Measurements from ENCODE around the gene CAPN2.

The CAPN2 gene

DNA sequence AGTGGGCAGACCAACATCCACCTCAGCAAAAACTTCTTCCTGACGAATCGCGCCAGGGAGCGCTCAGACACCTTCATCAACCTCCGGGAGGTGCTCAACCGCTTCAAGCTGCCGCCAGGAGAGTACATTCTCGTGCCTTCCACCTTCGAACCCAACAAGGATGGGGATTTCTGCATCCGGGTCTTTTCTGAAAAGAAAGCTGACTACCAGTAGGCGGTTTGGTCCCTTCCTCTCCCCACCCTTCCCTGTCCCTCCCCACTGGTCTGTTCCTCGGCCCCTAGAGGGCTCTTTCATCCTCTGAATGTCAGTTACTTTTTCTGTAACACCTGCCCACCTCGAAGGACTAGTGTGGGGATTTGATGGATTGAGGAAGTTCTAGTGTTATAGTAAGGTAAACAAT lies 46.9 kb downstream of the CAPN2 start:
- Histone ChIP-seq H3K27me3 (ENCODE audit: control insufficient read depth in 1 of 2, insufficient read depth in 2 of 2, low read length in 2 of 2) (no peaks in the 10 kb centered on the region), H3K9me3 (ENCODE audit: low read length) (no peaks in the 10 kb centered on the region), H3K27ac (ENCODE audit: low read depth, low read length) (no peak overlapping the region), H3K4me1 (ENCODE audit: insufficient read depth, low read length) (no peaks in the 10 kb centered on the region), H3K4me3 (ENCODE audit: low read depth in 1 of 2, low read length in 2 of 2) (no peak overlapping the region), H3K9ac (ENCODE audit: low read length) (no peak overlapping the region), H3K36me3 (ENCODE audit: insufficient read depth, low read length) (peaks cover 69% of the 10 kb centered on the region)

DNA sequence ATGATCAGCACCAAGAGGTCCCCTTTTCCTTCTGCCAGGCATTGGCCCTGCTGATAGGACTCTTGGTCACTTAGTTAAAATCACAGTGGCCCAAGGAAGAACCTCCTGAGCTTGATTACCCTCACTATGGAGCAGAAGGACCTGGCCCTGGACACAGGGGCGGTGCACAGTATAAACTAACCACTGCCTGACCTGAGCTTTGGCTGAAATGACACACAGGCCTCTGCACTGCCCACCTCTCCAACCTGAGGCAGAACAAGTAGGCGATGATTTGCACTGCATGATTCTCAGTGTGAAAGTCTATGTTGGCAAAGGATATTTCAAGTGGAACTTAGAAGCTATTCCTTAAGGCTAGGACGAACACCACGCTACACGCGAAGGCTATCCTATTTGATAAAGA lies 48.5 kb downstream of the CAPN2 start:
- H3K27ac ChIP-seq (ENCODE audit: low read depth, low read length), result no peak overlapping the region
- no peaks in the 10 kb centered on the region for H3K27me3 ChIP-seq (ENCODE audit: control insufficient read depth in 1 of 2, insufficient read depth in 2 of 2, low read length in 2 of 2)
- H3K36me3 ChIP-seq (ENCODE audit: insufficient read depth, low read length), result peaks cover 73% of the 10 kb centered on the region
- no peak overlapping the region for H3K4me3 ChIP-seq (ENCODE audit: low read depth in 1 of 2, low read length in 2 of 2)
- no peaks in the 10 kb centered on the region for H3K4me1 ChIP-seq (ENCODE audit: insufficient read depth, low read length)
- no peaks in the 10 kb centered on the region for H3K9me3 ChIP-seq (ENCODE audit: low read length)
- H3K9ac ChIP-seq (ENCODE audit: low read length), result no peak overlapping the region

DNA sequence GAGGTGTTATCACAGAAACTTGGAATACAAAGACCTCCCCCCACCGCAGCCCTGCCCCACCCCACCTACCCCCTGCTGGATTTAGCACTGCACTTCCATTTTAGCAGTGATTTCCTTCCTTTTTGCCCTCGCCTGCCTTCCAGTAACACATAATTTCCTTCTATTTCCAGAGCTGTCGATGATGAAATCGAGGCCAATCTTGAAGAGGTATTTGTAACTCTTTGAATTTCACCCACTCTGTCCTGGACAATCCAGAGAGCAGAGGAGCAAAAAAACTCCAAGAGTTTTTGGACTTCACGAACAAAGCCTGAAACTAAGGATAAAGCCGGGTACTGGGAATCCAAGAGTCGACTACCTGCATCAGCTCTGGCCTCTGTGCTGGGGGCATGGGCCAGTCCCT lies 49.1 kb downstream of the CAPN2 start:
- no peak overlapping the region for H3K27ac ChIP-seq (ENCODE audit: low read depth, low read length)
- H3K9ac ChIP-seq (ENCODE audit: low read length), result no peak overlapping the region
- H3K9me3 ChIP-seq (ENCODE audit: low read length), result no peaks in the 10 kb centered on the region
- no peak overlapping the region for H3K4me3 ChIP-seq (ENCODE audit: low read depth in 1 of 2, low read length in 2 of 2)
- peaks cover 77% of the 10 kb centered on the region for H3K36me3 ChIP-seq (ENCODE audit: insufficient read depth, low read length)
- H3K27me3 ChIP-seq (ENCODE audit: control insufficient read depth in 1 of 2, insufficient read depth in 2 of 2, low read length in 2 of 2), result no peaks in the 10 kb centered on the region
- H3K4me1 ChIP-seq (ENCODE audit: insufficient read depth, low read length), result no peaks in the 10 kb centered on the region

DNA sequence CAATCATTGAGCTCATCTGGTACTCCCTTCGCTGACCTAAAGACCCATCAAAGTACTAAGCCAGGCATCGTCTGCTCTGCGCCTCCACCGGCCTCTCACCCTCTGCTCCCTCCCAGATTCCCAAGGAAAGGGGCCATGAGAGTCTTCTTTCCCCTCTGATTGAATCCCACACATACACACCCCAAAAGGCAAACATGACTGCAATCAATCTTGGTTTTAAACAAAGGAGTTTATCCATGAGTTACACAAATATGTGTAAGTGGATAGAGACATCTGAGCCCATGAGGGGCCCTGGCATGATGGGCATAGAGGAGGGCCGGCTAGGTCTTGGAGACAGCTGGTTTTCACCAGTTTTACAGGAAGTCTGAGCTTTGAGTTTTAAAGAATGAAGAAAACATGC lies 50.9 kb downstream of the CAPN2 start:
- peaks cover 67% of the 10 kb centered on the region for H3K36me3 ChIP-seq (ENCODE audit: insufficient read depth, low read length)
- no peak overlapping the region for H3K27ac ChIP-seq (ENCODE audit: low read depth, low read length)
- no peak overlapping the region for H3K9ac ChIP-seq (ENCODE audit: low read length)

DNA sequence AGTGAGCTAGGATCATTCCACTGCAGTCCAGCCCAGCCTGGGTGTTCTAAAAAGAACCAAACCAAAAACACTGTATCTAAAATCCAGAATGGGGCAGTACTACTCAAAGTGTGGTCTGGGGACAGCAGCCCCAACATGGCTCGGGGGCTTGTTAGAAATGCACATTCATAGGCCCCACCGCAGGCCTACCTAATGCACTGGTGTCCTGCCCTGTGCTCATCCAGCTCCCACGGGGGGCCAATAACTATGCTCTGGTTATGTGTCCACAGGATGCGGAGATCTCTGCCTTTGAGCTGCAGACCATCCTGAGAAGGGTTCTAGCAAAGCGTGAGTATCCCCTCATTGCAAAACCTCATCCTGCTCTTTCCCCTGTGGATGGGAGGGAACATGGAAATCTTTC lies 51.5 kb downstream of the CAPN2 start:
- no peak overlapping the region for H3K4me3 ChIP-seq (ENCODE audit: low read depth in 1 of 2, low read length in 2 of 2)
- H3K27ac ChIP-seq (ENCODE audit: low read depth, low read length), result no peak overlapping the region
- peaks cover 65% of the 10 kb centered on the region for H3K36me3 ChIP-seq (ENCODE audit: insufficient read depth, low read length)
- no peaks in the 10 kb centered on the region for H3K9me3 ChIP-seq (ENCODE audit: low read length)
- no peaks in the 10 kb centered on the region for H3K4me1 ChIP-seq (ENCODE audit: insufficient read depth, low read length)
- H3K9ac ChIP-seq (ENCODE audit: low read length), result no peak overlapping the region
- no peaks in the 10 kb centered on the region for H3K27me3 ChIP-seq (ENCODE audit: control insufficient read depth in 1 of 2, insufficient read depth in 2 of 2, low read length in 2 of 2)

More for the DNA sequence above, 50.9 kb downstream of the CAPN2 start:
- no peaks in the 10 kb centered on the region for H3K4me1 ChIP-seq (ENCODE audit: insufficient read depth, low read length)
- no peaks in the 10 kb centered on the region for H3K9me3 ChIP-seq (ENCODE audit: low read length)
- H3K4me3 ChIP-seq (ENCODE audit: low read depth in 1 of 2, low read length in 2 of 2), result no peak overlapping the region
- H3K27me3 ChIP-seq (ENCODE audit: control insufficient read depth in 1 of 2, insufficient read depth in 2 of 2, low read length in 2 of 2), result no peaks in the 10 kb centered on the region

DNA sequence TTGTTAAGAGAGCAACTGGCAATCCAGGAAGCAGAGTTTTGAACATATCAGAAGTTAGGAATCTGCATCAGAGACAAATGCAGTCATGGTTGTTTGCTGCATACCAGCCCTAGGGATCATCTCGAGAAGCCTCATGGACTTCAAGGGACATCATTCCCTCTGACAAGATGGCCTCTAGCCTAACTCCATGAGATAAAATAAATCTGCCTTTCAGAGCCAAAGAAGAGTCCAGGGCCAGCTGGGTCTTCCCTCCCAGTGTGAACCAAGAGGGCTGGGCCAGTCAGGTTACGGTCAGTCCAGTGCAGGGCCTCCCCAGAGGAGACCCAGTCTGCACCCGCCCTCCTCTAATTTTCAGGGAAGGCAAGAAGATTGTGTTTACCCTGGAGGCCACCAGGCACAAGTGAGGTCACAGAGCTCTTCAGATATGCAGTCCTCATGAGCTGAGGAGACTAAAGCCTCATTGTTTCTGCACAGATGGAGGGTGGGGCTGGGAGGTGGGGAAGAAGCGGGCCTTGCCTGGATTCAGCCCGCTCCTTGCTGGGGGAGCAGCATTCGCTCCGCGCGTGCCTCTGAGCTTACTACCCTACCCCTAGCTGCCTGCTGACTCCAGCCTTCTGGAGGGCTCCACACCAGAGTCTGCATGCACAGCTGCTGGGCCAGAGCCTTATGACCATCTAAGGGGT lies 52.8 kb downstream of the CAPN2 start:
- H3K27ac ChIP-seq (ENCODE audit: low read depth, low read length), result no peak overlapping the region
- no peaks in the 10 kb centered on the region for H3K4me1 ChIP-seq (ENCODE audit: insufficient read depth, low read length)
- H3K4me3 ChIP-seq (ENCODE audit: low read depth in 1 of 2, low read length in 2 of 2), result no peak overlapping the region
- no peak overlapping the region for H3K9ac ChIP-seq (ENCODE audit: low read length)
- no peaks in the 10 kb centered on the region for H3K27me3 ChIP-seq (ENCODE audit: control insufficient read depth in 1 of 2, insufficient read depth in 2 of 2, low read length in 2 of 2)
- H3K36me3 ChIP-seq (ENCODE audit: insufficient read depth, low read length), result peaks cover 67% of the 10 kb centered on the region
- no peaks in the 10 kb centered on the region for H3K9me3 ChIP-seq (ENCODE audit: low read length)

DNA sequence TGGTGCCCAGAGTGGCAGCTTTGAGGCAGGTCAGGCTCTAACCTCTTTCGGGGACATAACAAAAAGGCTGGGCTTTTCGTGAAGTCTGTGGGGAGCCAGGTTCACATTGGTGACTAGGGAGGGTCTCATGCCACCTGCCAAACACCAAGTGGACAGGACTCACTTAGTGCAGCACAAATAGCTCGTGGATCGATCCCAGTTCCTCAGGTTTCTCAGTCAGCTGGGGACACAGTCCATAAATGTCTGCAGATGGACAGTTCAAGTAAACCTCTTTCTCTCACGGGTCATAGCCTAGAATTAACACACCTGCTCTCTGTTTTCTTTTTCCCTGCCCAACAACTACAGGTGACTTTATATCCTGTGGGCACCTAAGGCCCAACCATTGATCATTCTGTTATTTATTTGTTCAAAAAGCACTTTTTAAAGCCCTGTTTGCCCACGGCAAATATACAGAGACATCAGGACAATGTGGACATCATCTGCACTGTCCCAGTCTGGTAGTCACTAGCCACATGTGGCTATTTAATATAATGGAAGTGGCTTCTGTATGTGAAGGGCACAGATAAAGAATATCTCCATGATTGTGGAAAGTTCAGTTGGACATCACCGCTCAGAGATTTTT lies 53.5 kb downstream of the CAPN2 start:
- no peak overlapping the region for H3K9ac ChIP-seq (ENCODE audit: low read length)
- H3K4me3 ChIP-seq (ENCODE audit: low read depth in 1 of 2, low read length in 2 of 2), result no peak overlapping the region
- peaks cover 67% of the 10 kb centered on the region for H3K36me3 ChIP-seq (ENCODE audit: insufficient read depth, low read length)
- H3K27ac ChIP-seq (ENCODE audit: low read depth, low read length), result no peak overlapping the region
- no peaks in the 10 kb centered on the region for H3K9me3 ChIP-seq (ENCODE audit: low read length)
- no peaks in the 10 kb centered on the region for H3K27me3 ChIP-seq (ENCODE audit: control insufficient read depth in 1 of 2, insufficient read depth in 2 of 2, low read length in 2 of 2)
- peaks cover 2% of the 10 kb centered on the region for H3K4me1 ChIP-seq (ENCODE audit: insufficient read depth, low read length)

DNA sequence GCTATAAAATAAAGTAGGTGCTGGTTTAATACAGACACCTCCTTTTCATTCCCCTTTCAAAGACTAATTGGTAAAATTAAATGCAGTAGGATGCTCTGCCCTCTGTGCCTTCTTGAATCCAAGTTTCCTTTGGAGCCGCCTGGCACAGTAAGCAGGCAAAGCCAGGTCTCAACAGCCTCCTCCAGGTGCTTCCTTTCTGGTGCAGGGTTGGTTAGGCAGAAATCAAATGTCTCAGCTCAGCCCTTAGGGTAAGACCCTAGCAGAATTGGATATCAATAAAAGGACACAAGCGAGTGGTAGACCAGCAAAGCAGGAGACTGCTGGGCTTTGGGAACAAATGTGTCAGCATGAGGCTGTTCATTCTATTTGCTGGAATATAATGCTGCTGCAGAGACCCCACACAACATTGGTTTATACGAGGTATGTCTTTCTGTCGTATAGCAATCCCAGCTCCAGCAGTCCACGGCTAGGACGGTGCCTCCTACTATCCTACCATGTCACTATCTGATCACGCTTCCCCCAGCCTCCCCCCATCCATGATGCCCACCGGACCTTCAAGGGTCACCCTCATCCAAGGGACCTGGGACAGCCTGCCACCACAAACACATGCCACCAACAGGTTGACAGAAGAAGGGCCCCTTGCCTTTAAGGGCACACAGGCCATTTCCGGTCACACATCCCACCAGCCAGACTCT lies 58.4 kb downstream of the CAPN2 start:
- H3K9ac ChIP-seq (ENCODE audit: low read length), result no peak overlapping the region
- H3K9me3 ChIP-seq (ENCODE audit: low read length), result no peaks in the 10 kb centered on the region
- peaks cover 14% of the 10 kb centered on the region for H3K4me1 ChIP-seq (ENCODE audit: insufficient read depth, low read length)
- H3K27me3 ChIP-seq (ENCODE audit: control insufficient read depth in 1 of 2, insufficient read depth in 2 of 2, low read length in 2 of 2), result no peaks in the 10 kb centered on the region
- no peak overlapping the region for H3K4me3 ChIP-seq (ENCODE audit: low read depth in 1 of 2, low read length in 2 of 2)
- no peak overlapping the region for H3K27ac ChIP-seq (ENCODE audit: low read depth, low read length)
- peaks cover 66% of the 10 kb centered on the region for H3K36me3 ChIP-seq (ENCODE audit: insufficient read depth, low read length)

DNA sequence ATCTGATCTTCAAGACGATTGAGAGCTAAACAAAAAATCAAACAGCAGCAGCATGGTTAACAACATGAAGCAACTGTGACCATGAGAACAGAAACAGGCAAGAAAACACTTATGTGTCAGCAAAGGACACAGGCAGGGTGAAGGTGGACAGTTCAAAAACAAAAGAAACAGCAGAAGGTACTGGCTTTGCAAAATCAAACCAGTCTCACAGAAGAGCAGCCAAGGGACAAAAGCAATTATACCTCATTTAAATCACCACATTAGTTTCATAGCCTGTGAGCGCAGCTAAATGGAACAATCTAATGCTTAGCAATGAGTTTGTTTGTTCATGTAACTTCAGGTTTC lies 59.1 kb downstream of the CAPN2 start:
- Histone ChIP-seq H3K27ac (ENCODE audit: low read depth, low read length) (no peak overlapping the region), H3K27me3 (ENCODE audit: control insufficient read depth in 1 of 2, insufficient read depth in 2 of 2, low read length in 2 of 2) (no peaks in the 10 kb centered on the region), H3K36me3 (ENCODE audit: insufficient read depth, low read length) (peaks cover 68% of the 10 kb centered on the region), H3K4me3 (ENCODE audit: low read depth in 1 of 2, low read length in 2 of 2) (no peak overlapping the region), H3K9me3 (ENCODE audit: low read length) (no peaks in the 10 kb centered on the region), H3K9ac (ENCODE audit: low read length) (no peak overlapping the region), H3K4me1 (ENCODE audit: insufficient read depth, low read length) (peaks cover 14% of the 10 kb centered on the region)

DNA sequence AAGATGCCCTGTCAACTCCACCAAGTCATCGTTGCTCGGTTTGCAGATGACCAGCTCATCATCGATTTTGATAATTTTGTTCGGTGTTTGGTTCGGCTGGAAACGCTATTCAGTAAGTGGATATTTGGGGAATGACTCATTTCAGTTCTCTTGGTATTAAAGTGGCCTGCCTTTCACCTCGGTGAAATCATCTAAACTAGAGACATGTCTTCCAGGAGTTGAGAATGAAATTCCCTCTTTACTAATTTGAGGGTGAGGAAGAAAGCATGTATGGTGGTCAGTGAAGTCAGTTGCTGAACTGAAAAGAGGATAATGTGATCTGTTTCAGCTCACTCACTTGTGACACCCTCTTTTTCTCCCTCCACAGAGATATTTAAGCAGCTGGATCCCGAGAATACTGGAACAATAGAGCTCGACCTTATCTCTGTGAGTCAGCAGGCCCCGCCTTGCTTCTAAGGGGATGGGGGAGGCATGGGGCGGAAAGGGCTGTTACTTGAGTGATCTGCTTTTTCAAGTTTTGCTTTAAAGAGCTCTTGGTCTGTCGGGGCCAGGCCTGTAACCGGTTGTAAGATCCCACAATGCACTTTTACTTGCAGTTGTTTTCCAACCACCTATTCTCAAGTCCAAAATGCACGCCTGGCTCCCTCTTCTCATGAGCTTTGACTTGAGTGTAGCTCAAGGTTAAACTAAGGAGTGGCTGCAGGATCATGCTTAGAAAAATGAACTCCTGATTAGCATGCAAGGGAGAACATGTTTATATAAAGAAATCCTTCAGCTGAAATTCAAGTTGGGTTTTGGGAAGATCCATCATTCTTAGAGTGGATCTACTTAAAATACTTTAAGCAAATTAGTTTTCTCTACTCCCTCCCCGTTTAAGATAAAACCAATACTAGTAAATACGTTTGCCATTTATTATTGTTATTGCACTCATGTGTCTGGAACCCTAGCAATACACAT lies 59.8 kb downstream of the CAPN2 start:
- H3K36me3 ChIP-seq (ENCODE audit: insufficient read depth, low read length), result peaks cover 70% of the 10 kb centered on the region
- H3K9me3 ChIP-seq (ENCODE audit: low read length), result no peaks in the 10 kb centered on the region
- H3K4me1 ChIP-seq (ENCODE audit: insufficient read depth, low read length), result peaks cover 14% of the 10 kb centered on the region
- no peaks in the 10 kb centered on the region for H3K27me3 ChIP-seq (ENCODE audit: control insufficient read depth in 1 of 2, insufficient read depth in 2 of 2, low read length in 2 of 2)
- no peak overlapping the region for H3K9ac ChIP-seq (ENCODE audit: low read length)
- H3K4me3 ChIP-seq (ENCODE audit: low read depth in 1 of 2, low read length in 2 of 2), result no peak overlapping the region
- no peak overlapping the region for H3K27ac ChIP-seq (ENCODE audit: low read depth, low read length)

DNA sequence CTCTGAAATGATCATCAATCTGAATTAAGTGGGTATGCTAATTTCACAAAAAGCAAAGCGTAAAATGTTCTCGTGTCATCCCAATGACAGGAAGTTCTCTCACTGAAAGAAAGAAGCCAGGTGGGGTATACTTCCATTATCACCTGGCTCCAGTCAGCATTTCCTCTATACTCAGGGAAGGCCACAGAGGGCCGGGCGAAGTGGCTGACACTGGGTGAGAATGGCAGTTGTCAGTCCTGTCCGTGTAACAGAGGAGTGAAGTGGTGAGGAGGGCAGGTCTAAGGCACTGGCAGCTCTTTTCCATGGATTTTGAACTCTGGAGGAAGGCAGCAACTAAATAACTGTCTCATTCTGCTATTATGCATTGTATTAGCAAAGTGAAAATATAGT lies 60.4 kb downstream of the CAPN2 start:
- H3K4me3 ChIP-seq (ENCODE audit: low read depth in 1 of 2, low read length in 2 of 2), result no peak overlapping the region
- H3K4me1 ChIP-seq (ENCODE audit: insufficient read depth, low read length), result peaks cover 14% of the 10 kb centered on the region
- no peak overlapping the region for H3K9ac ChIP-seq (ENCODE audit: low read length)
- no peak overlapping the region for H3K27ac ChIP-seq (ENCODE audit: low read depth, low read length)
- no peaks in the 10 kb centered on the region for H3K9me3 ChIP-seq (ENCODE audit: low read length)
- H3K27me3 ChIP-seq (ENCODE audit: control insufficient read depth in 1 of 2, insufficient read depth in 2 of 2, low read length in 2 of 2), result no peaks in the 10 kb centered on the region
- H3K36me3 ChIP-seq (ENCODE audit: insufficient read depth, low read length), result peaks cover 70% of the 10 kb centered on the region
